NCI-H2107 treated with DMSO at 0.1 percent for 48 hours (cell line): ENCODE measurements around the gene PIEZO1.

ENCODE experiments used
- DNase-seq: peaks from one replicate; lab custom pipeline; 2025; ENCODE audit not compliant: unreplicated experiment; lab: John Stamatoyannopoulos, UW

PIEZO1 gene

GRCh38 chr16:88754912-88755744, 29.9 kb downstream of the PIEZO1 start:
- no peak for DNase-seq

- DNase-seq = no peak
Observed at GRCh38 chr16:88754109-88754911, 30.7 kb downstream of the PIEZO1 start.

GRCh38 chr16:88753602-88754001, 31.4 kb downstream of the PIEZO1 start:
- DNase-seq = no peak

- no peak for DNase-seq
Observed at GRCh38 chr16:88753191-88753590, 31.8 kb downstream of the PIEZO1 start.

GRCh38 chr16:88752386-88753002, 32.5 kb downstream of the PIEZO1 start:
- DNase-seq = no peak

- no peak for DNase-seq
Observed at GRCh38 chr16:88750854-88751253, 34.2 kb downstream of the PIEZO1 start.

- no peak for DNase-seq
Observed at GRCh38 chr16:88749358-88749757, 35.7 kb downstream of the PIEZO1 start.

GRCh38 chr16:88748364-88748763, 36.7 kb downstream of the PIEZO1 start:
- DNase-seq = no peak

GRCh38 chr16:88747588-88748301, 37.3 kb downstream of the PIEZO1 start:
- DNase-seq = peak; percentile 54

- no peak for DNase-seq
Observed at GRCh38 chr16:88746506-88746905, 38.5 kb downstream of the PIEZO1 start.

- DNase-seq = no peak
Observed at GRCh38 chr16:88744577-88745521, 40.2 kb downstream of the PIEZO1 start.

- peak; percentile 29 for DNase-seq
Observed at GRCh38 chr16:88743693-88744576, 41.1 kb downstream of the PIEZO1 start.

GRCh38 chr16:88742896-88743605, 42.0 kb downstream of the PIEZO1 start:
- no peak for DNase-seq

GRCh38 chr16:88741368-88741767, 43.7 kb downstream of the PIEZO1 start:
- DNase-seq = no peak

- no peak for DNase-seq
Observed at GRCh38 chr16:88740727-88741055, 44.3 kb downstream of the PIEZO1 start.

GRCh38 chr16:88739977-88740726, 44.9 kb downstream of the PIEZO1 start:
- no peak for DNase-seq

GRCh38 chr16:88739139-88739976, 45.7 kb downstream of the PIEZO1 start:
- no peak for DNase-seq
